ENCODE results near the gene GTF3A. TPM values are rescaled to one million over a fixed set of nuclear protein-coding genes. Genes with fewer than 3 reads are reported as not detected.

GTF3A gene
- total RNA-seq, 1 donor from 2014 or later, result 119 TPM

- CTCF ChIA-PET, result interaction anchor here (1.1 to 1.6 kb wide), 3 partner anchors 17 to 424 kb away, joined by 3 to 4 read pairs (median 4); no protein-coding TSS in a partner anchor
Observed at GRCh38 chr13:27409013-27409412, 15.4 kb upstream of the GTF3A start.

GRCh38 chr13:27411341-27411740, 13.1 kb upstream of the GTF3A start:
- peaks cover 3% of the 10 kb centered on the region for H3K4me1 Mint-ChIP-seq
- no peaks in the 10 kb centered on the region for H3K9me3 Mint-ChIP-seq
- ChIA-PET POLR2A (no interaction called here), CTCF (no interaction called here)
- no peak for TF ChIP-seq CTCF (IDR thresholded peaks at IDR 0.05)
- H3K27ac Mint-ChIP-seq, result no peak overlapping the region
- no peak for ATAC-seq (ENCODE audit: low read depth)
- no peaks in the 10 kb centered on the region for H3K36me3 Mint-ChIP-seq (ENCODE audit: low read depth)
- H3K27me3 Mint-ChIP-seq, result peaks cover 11% of the 10 kb centered on the region
- intact Hi-C loops (cut with micrococcal nuclease), result no loop called here
- no peak for DNase-seq
- no peak overlapping the region for H3K4me3 Mint-ChIP-seq

More at GRCh38 chr13:27409013-27409412, 15.4 kb upstream of the GTF3A start:
- intact Hi-C loops (cut with micrococcal nuclease), result loop anchor here (5.0 kb wide), 1 partner anchor 138 kb away; no protein-coding TSS in a partner anchor
- no peaks in the 10 kb centered on the region for H3K9me3 Mint-ChIP-seq
- DNase-seq (no peak), ATAC-seq (ENCODE audit: low read depth) (no peak)
- no peak overlapping the region for H3K4me3 Mint-ChIP-seq
- H3K27me3 Mint-ChIP-seq, result peaks cover 11% of the 10 kb centered on the region
- H3K36me3 Mint-ChIP-seq (ENCODE audit: low read depth), result no peaks in the 10 kb centered on the region
- POLR2A ChIA-PET, result no interaction called here
- no peak for TF ChIP-seq CTCF (IDR thresholded peaks at IDR 0.05)
- H3K4me1 Mint-ChIP-seq, result peaks cover 5% of the 10 kb centered on the region
- no peak overlapping the region for H3K27ac Mint-ChIP-seq

- no peak overlapping the region for H3K27ac Mint-ChIP-seq
- intact Hi-C loops (cut with micrococcal nuclease), result no loop called here
Observed at GRCh38 chr13:27415116-27415515, 9.3 kb upstream of the GTF3A start.

GRCh38 chr13:27419328-27419727, 5.1 kb upstream of the GTF3A start:
- Mint-ChIP-seq H3K9me3 (no peaks in the 10 kb centered on the region), H3K27me3 (no peaks in the 10 kb centered on the region), H3K27ac (no peak overlapping the region), H3K36me3 (ENCODE audit: low read depth) (no peaks in the 10 kb centered on the region), H3K4me3 (no peak overlapping the region), H3K4me1 (peaks cover 11% of the 10 kb centered on the region)
- DNase-seq (no peak), ATAC-seq (ENCODE audit: low read depth) (no peak)
- POLR2A ChIA-PET, result no interaction called here
- intact Hi-C loops (cut with micrococcal nuclease), result no loop called here
- no peak for TF ChIP-seq CTCF (IDR thresholded peaks at IDR 0.05)
- CTCF ChIA-PET, result no interaction called here

More at GRCh38 chr13:27415116-27415515, 9.3 kb upstream of the GTF3A start:
- TF ChIP-seq CTCF (IDR thresholded peaks at IDR 0.05), result no peak
- H3K36me3 Mint-ChIP-seq (ENCODE audit: low read depth), result no peaks in the 10 kb centered on the region
- no peak for DNase-seq
- no peak for ATAC-seq (ENCODE audit: low read depth)
- H3K4me1 Mint-ChIP-seq, result no peaks in the 10 kb centered on the region
- peaks cover 4% of the 10 kb centered on the region for H3K27me3 Mint-ChIP-seq
- no peaks in the 10 kb centered on the region for H3K9me3 Mint-ChIP-seq
- H3K4me3 Mint-ChIP-seq, result no peak overlapping the region
- ChIA-PET CTCF (interaction anchor here (0.8 kb wide), 1 partner anchor 412 kb away, joined by 4 read pairs; no protein-coding TSS in a partner anchor), POLR2A (interaction anchor here (0.6 kb wide), 1 partner anchor 9 kb away, joined by 6 read pairs; no protein-coding TSS in a partner anchor)

GRCh38 chr13:27421101-27421871, 3.1 kb upstream of the GTF3A start:
- ChIA-PET POLR2A (no interaction called here), CTCF (no interaction called here)
- Mint-ChIP-seq H3K27ac (no peak overlapping the region), H3K4me3 (no peak overlapping the region), H3K36me3 (ENCODE audit: low read depth) (peaks cover 6% of the 10 kb centered on the region), H3K9me3 (no peaks in the 10 kb centered on the region), H3K27me3 (no peaks in the 10 kb centered on the region), H3K4me1 (peaks cover 25% of the 10 kb centered on the region)
- TF ChIP-seq CTCF (IDR thresholded peaks at IDR 0.05), result no peak
- DNase-seq (no peak), ATAC-seq (ENCODE audit: low read depth) (no peak)
- intact Hi-C loops (cut with micrococcal nuclease), result loop anchor here (10.0 kb wide), 2 partner anchors 166 to 286 kb away; partner anchors contain the start of gene RPL21

Measured in activated B cell treated with CpG ODN at 0.5 μM for 24 hours (primary cell).